Parathyroid adenoma (tissue), 2 donors: ENCODE results near the gene ADAMTSL4.
A peak's percentile ranks its signal among the peaks of the same experiment; 100 is the strongest.

Experiments
- H2AFZ ChIP-seq: fragments of 300-600 bp; sonication (generic); one replicate; pipeline ENCODE4 v1.7.0; 2017; ENCODE audit warnings: antibody characterized with exemption, mild to moderate bottlenecking
- H3K27ac ChIP-seq: fragments of 300-600 bp; sonication (generic); one replicate; pipeline ENCODE4 v1.7.0; 2017
- H3K27me3 ChIP-seq: fragments of 300-600 bp; sonication (generic); one replicate; pipeline ENCODE4 v1.7.0; 2017; ENCODE audit warnings: low read length; ENCODE audit not compliant: control insufficient read depth, insufficient read depth
- H3K36me3 ChIP-seq: fragments of 300-600 bp; sonication (generic); one replicate; pipeline ENCODE4 v1.7.0; 2017; ENCODE audit warnings: low read length; ENCODE audit not compliant: control insufficient read depth, insufficient read depth
- H3K4me1 ChIP-seq: fragments of 300-600 bp; sonication (generic); one replicate; pipeline ENCODE4 v1.7.0; 2017; ENCODE audit warnings: control low read depth
- H3K4me2 ChIP-seq: fragments of 300-600 bp; sonication (generic); one replicate; pipeline ENCODE4 v1.7.0; 2017; ENCODE audit warnings: low read length
- H3K4me3 ChIP-seq: fragments of 300-600 bp; sonication (generic); one replicate; pipeline ENCODE4 v1.7.0; 2017; ENCODE audit warnings: low read depth, low read length
- H3K79me2 ChIP-seq: fragments of 300-600 bp; sonication (generic); one replicate; pipeline ENCODE4 v1.7.0; 2017; ENCODE audit warnings: control low read depth
- H3K9ac ChIP-seq: fragments of 300-600 bp; sonication (generic); one replicate; pipeline ENCODE4 v1.7.0; 2017; ENCODE audit warnings: mild to moderate bottlenecking
- H3K9me3 ChIP-seq: fragments of 300-600 bp; sonication (generic); one replicate; pipeline ENCODE4 v1.7.0; 2017; ENCODE audit warnings: low read length; ENCODE audit not compliant: control insufficient read depth
- CTCF ChIP-seq: fragments of 300-600 bp; sonication (generic); IDR thresholded peaks from one replicate; pipeline ENCODE4 v1.7.0; 2017; ENCODE audit warnings: antibody characterized with exemption, mild to moderate bottlenecking
- donor health status: primary hyperparathyroidism.

The ADAMTSL4 gene

GRCh38 chr1:150561254-150561973 is 12.2 kb downstream of the ADAMTSL4 start:
- Histone ChIP-seq H3K27me3 (no peaks in the 10 kb centered on the region), H3K4me2 (peak overlapping the region; percentile 99), H3K4me3 (peak overlapping the region; percentile 70), H2AFZ (peak overlapping the region; percentile 86), H3K36me3 (no peaks in the 10 kb centered on the region), H3K9ac (peak overlapping the region; percentile 95), H3K4me1 (peaks cover 30% of the 10 kb centered on the region), H3K79me2 (no peaks in the 10 kb centered on the region), H3K9me3 (no peaks in the 10 kb centered on the region), H3K27ac (peak overlapping the region; percentile 100)
- TF ChIP-seq CTCF, result no peak

- H3K4me1 ChIP-seq, result peaks cover 30% of the 10 kb centered on the region
- peak overlapping the region; percentile 86 for H2AFZ ChIP-seq
- peak overlapping the region; percentile 95 for H3K9ac ChIP-seq
- no peaks in the 10 kb centered on the region for H3K27me3 ChIP-seq
- H3K4me2 ChIP-seq, result peak overlapping the region; percentile 99
- H3K9me3 ChIP-seq, result no peaks in the 10 kb centered on the region
- H3K36me3 ChIP-seq, result no peaks in the 10 kb centered on the region
- H3K27ac ChIP-seq, result peak overlapping the region; percentile 100
- H3K4me3 ChIP-seq, result peak overlapping the region; percentile 70
- TF ChIP-seq CTCF, result no peak
- no peaks in the 10 kb centered on the region for H3K79me2 ChIP-seq
Observed at GRCh38 chr1:150561974-150562445, 12.8 kb downstream of the ADAMTSL4 start.

- Histone ChIP-seq H3K4me3 (peak overlapping the region; percentile 70), H3K4me1 (peaks cover 36% of the 10 kb centered on the region)
- no peak for TF ChIP-seq CTCF
Observed at GRCh38 chr1:150562446-150563339, 13.5 kb downstream of the ADAMTSL4 start.

GRCh38 chr1:150563340-150564038 is 14.3 kb downstream of the ADAMTSL4 start:
- H3K9ac ChIP-seq, result no peak overlapping the region
- no peaks in the 10 kb centered on the region for H3K36me3 ChIP-seq
- H3K27ac ChIP-seq, result peak overlapping the region; percentile 100
- H3K79me2 ChIP-seq, result no peaks in the 10 kb centered on the region
- H3K4me2 ChIP-seq, result peak overlapping the region; percentile 99
- no peak overlapping the region for H2AFZ ChIP-seq
- TF ChIP-seq CTCF, result no peak
- no peaks in the 10 kb centered on the region for H3K9me3 ChIP-seq
- no peaks in the 10 kb centered on the region for H3K27me3 ChIP-seq
- no peak overlapping the region for H3K4me3 ChIP-seq
- peaks cover 42% of the 10 kb centered on the region for H3K4me1 ChIP-seq

More at GRCh38 chr1:150562446-150563339, 13.5 kb downstream of the ADAMTSL4 start:
- Histone ChIP-seq H3K9me3 (no peaks in the 10 kb centered on the region), H3K27ac (peak overlapping the region; percentile 100), H3K27me3 (no peaks in the 10 kb centered on the region), H3K36me3 (no peaks in the 10 kb centered on the region), H3K9ac (peak overlapping the region; percentile 95), H2AFZ (peak overlapping the region; percentile 86), H3K79me2 (no peaks in the 10 kb centered on the region), H3K4me2 (peak overlapping the region; percentile 99)
